ENCODE measurements around the gene ZDHHC22. TPM values are rescaled to one million over a fixed set of nuclear protein-coding genes. Genes with fewer than 3 reads are reported as not detected.

ZDHHC22 gene
- total and polyA plus RNA-seq, 2 donors from 2014 or later: not detected

- H3K9me3 ChIP-seq (ENCODE audit: control insufficient read depth in 2 of 3, insufficient read depth in 1 of 3, low read length in 3 of 3): no peaks in the 10 kb centered on the region
- H3K9ac ChIP-seq (ENCODE audit: low read length in 3 of 3): no peak overlapping the region
- TF ChIP-seq CTCF (IDR thresholded peaks at IDR 0.05; ENCODE audit: borderline replicate concordance, extremely low read depth, insufficient read depth): no peak
- DNase-seq (peak in 2 of 5 donors; percentile 11 to 93), FAIRE-seq (no peak)
- peaks cover 0 to 11% (median 7%) of the 10 kb centered on the region in 3 donors for H3K4me1 ChIP-seq (ENCODE audit: control insufficient read depth in 2 of 3, insufficient read depth in 2 of 3, low read depth in 1 of 3, low read length in 3 of 3)
- peak overlapping the region in 1 of 2 donors; percentile 36 for H3K27ac ChIP-seq (ENCODE audit: low read depth in 2 of 2, low read length in 2 of 2)
- intact Hi-C loops (cut with DNase I): no loop called here
- no peaks in the 10 kb centered on the region for H3K36me3 ChIP-seq (ENCODE audit: control insufficient read depth in 2 of 3, insufficient read depth in 3 of 3, low read length in 3 of 3)
- H3K4me3 ChIP-seq (ENCODE audit: low read length in 3 of 3): peak overlapping the region in 1 of 3 donors; percentile 60
- peaks cover 3% of the 10 kb centered on the region for H3K27me3 ChIP-seq (ENCODE audit: control insufficient read depth, insufficient read depth, low read length)
Measured at GRCh38 chr14:77123381-77124325, 17.9 kb downstream of the ZDHHC22 start.

DNA sequence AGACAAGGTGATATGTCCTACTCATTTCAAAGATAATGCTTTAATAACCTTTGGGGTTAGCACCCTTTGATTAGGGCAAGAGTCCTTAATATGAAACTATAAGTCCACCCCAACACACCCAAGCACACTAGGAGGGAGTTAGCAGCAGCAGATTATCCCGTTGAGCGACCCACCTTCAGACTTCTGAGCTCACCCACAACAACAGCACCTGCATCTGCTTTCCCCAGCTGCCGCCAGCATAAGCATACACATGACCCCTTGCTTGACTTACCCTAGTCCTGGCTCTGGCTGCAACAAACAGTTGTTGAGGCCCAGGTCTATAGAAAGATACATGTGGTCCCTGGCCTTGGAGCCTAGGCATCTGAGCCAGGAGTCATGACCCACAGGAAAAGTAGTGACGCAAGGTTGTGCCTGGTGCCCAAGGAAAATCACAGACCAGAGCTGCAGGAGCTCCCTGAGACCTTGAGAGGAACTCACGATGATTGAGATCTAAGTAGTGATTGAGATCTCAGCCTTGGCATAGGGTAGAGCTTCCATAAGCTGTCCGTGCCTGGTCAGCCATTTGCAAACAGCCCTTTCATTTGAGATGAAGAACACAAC lies 19.0 kb downstream of the ZDHHC22 start:
- Histone ChIP-seq H3K27ac (ENCODE audit: low read depth in 2 of 2, low read length in 2 of 2) (no peak overlapping the region), H3K9me3 (ENCODE audit: control insufficient read depth in 2 of 3, insufficient read depth in 1 of 3, low read length in 3 of 3) (no peaks in the 10 kb centered on the region), H3K27me3 (ENCODE audit: control insufficient read depth, insufficient read depth, low read length) (peaks cover 3% of the 10 kb centered on the region), H3K4me3 (ENCODE audit: low read length in 3 of 3) (no peak overlapping the region), H3K36me3 (ENCODE audit: control insufficient read depth in 2 of 3, insufficient read depth in 3 of 3, low read length in 3 of 3) (no peaks in the 10 kb centered on the region), H3K4me1 (ENCODE audit: control insufficient read depth in 2 of 3, insufficient read depth in 2 of 3, low read depth in 1 of 3, low read length in 3 of 3) (peaks cover 0 to 11% (median 7%) of the 10 kb centered on the region in 3 donors), H3K9ac (ENCODE audit: low read length in 3 of 3) (no peak overlapping the region)
- intact Hi-C loops (cut with DNase I): no loop called here
- no peak for TF ChIP-seq CTCF (IDR thresholded peaks at IDR 0.05; ENCODE audit: borderline replicate concordance, extremely low read depth, insufficient read depth)
- DNase-seq (peak in 1 of 5 donors; percentile 5), FAIRE-seq (no peak)

GRCh38 chr14:77120771-77121743 lies 20.5 kb downstream of the ZDHHC22 start:
- Histone ChIP-seq H3K27ac (ENCODE audit: low read depth in 2 of 2, low read length in 2 of 2) (peak overlapping the region in 1 of 2 donors; percentile 13), H3K9ac (ENCODE audit: low read length in 3 of 3) (no peak overlapping the region)
- TF ChIP-seq CTCF (IDR thresholded peaks at IDR 0.05; ENCODE audit: borderline replicate concordance, extremely low read depth, insufficient read depth): no peak

More at GRCh38 chr14:77120771-77121743, 20.5 kb downstream of the ZDHHC22 start:
- Histone ChIP-seq H3K4me1 (ENCODE audit: control insufficient read depth in 2 of 3, insufficient read depth in 2 of 3, low read depth in 1 of 3, low read length in 3 of 3) (peaks cover 0 to 11% (median 7%) of the 10 kb centered on the region in 3 donors), H3K36me3 (ENCODE audit: control insufficient read depth in 2 of 3, insufficient read depth in 3 of 3, low read length in 3 of 3) (no peaks in the 10 kb centered on the region), H3K27me3 (ENCODE audit: control insufficient read depth, insufficient read depth, low read length) (peaks cover 3% of the 10 kb centered on the region), H3K4me3 (ENCODE audit: low read length in 3 of 3) (no peak overlapping the region), H3K9me3 (ENCODE audit: control insufficient read depth in 2 of 3, insufficient read depth in 1 of 3, low read length in 3 of 3) (no peaks in the 10 kb centered on the region)
- DNase-seq (peak in 3 of 5 donors; percentile 2 to 42 (median 8)), FAIRE-seq (no peak)
- intact Hi-C loops (cut with DNase I): no loop called here

All from kidney (tissue), 14 donors.